Stimulated activated CD4-positive, alpha-beta T cell treated with anti-CD3 and anti-CD28 coated beads, Interleukin-1b, Interleukin-23, amount 100 ng/mL, for 4 hours (primary cell): ENCODE measurements around the gene FAM186B.

ENCODE experiments used
- DNase-seq, 2 donors: peaks; one replicate each; pipeline ENCODE4 v3.0.0-alpha.2; 2020; ENCODE audit warnings: low read depth in 2 of 2

Gene FAM186B

GRCh38 chr12:49537752-49538509, 67.5 kb downstream of the FAM186B start:
- peak; percentile 29 to 35 for DNase-seq
